GM23338 (cell line): Measurements from ENCODE around the gene TMEM63B.

ENCODE experiments used
- CREB1 ChIP-seq: fragments of 250-450 bp; sonication (Bioruptor Pico); IDR thresholded peaks from 2 replicates; pipeline ENCODE4 v1.5.0; 2020; ENCODE audit warnings: low read depth, mild to moderate bottlenecking, moderate library complexity
- CTCF ChIP-seq, 2 experiments: fragments of 200-600 bp in 1 of 2; sonication (generic) in 1 of 2; conservative IDR thresholded peaks; 2 replicates each; pipeline versions ENCODE4 v1.5.1 to v1.6.1; 2016 to 2017; ENCODE audit warnings: antibody characterized with exemption in 2 of 2, low read depth in 2 of 2, mild to moderate bottlenecking in 2 of 2, moderate library complexity in 1 of 2
- EZH2 ChIP-seq: fragments of 200-600 bp; sonication (generic); IDR thresholded peaks from one replicate; pipeline ENCODE4 v1.8.0; 2017; ENCODE audit warnings: antibody characterized with exemption, mild to moderate bottlenecking, low read depth; ENCODE audit not compliant: unreplicated experiment
- EZH2phosphoT487 ChIP-seq: fragments of 200-600 bp; sonication (generic); IDR thresholded peaks from one replicate; pipeline ENCODE4 v1.8.1; 2018; ENCODE audit warnings: antibody characterized with exemption; ENCODE audit not compliant: unreplicated experiment
- POLR2AphosphoS5 ChIP-seq: IDR thresholded peaks from 2 replicates; pipeline ENCODE4 v1.6.1; 2016; ENCODE audit warnings: antibody characterized with exemption, low read depth
- REST ChIP-seq: IDR thresholded peaks from one replicate; pipeline ENCODE4 v1.6.1; 2018; ENCODE audit warnings: antibody characterized with exemption; ENCODE audit not compliant: unreplicated experiment
- ZNF114 ChIP-seq: fragments of 250-450 bp; sonication (Bioruptor Pico); IDR thresholded peaks from 2 replicates; pipeline ENCODE4 v1.5.0; 2020; ENCODE audit warnings: mild to moderate bottlenecking, moderate library complexity
- ZNF331 ChIP-seq: fragments of 250-450 bp; sonication (Bioruptor Pico); IDR thresholded peaks from 2 replicates; pipeline ENCODE4 v1.5.0; 2020; ENCODE audit warnings: low read depth, mild to moderate bottlenecking, moderate library complexity

- TF ChIP-seq EZH2 = no peak
- no peak for TF ChIP-seq POLR2AphosphoS5
- no peak for TF ChIP-seq CTCF (conservative IDR thresholded peaks at IDR 0.05; ENCODE audit: low read depth in 2 of 2)
- TF ChIP-seq CREB1 = no peak
- TF ChIP-seq REST = no peak
- no peak for TF ChIP-seq EZH2phosphoT487
- no peak for TF ChIP-seq ZNF331 (CRISPR knock-in tag)
- TF ChIP-seq ZNF114 (CRISPR knock-in tag) = no peak
Measured at GRCh38 chr6:44185953-44186634, 58.7 kb downstream of the TMEM63B start.
